HepG2 (cell line): ENCODE measurements around the gene PXDC1. TPM values are rescaled to one million over a fixed set of nuclear protein-coding genes. Genes with fewer than 3 reads are reported as not detected.

Experiments
- FOXP4 ChIP-seq: sonication (generic); formaldehyde crosslinking; IDR thresholded peaks from 2 replicates; pipeline ENCODE4 v1.4.0; 2020; ENCODE audit warnings: missing genetic modification reagents
- GTF3A ChIP-seq: sonication (generic); formaldehyde crosslinking; conservative IDR thresholded peaks from 2 replicates; pipeline ENCODE4 v1.4.0; 2020; ENCODE audit warnings: mild to moderate bottlenecking, missing genetic modification reagents
- MXD1 ChIP-seq: sonication (generic); formaldehyde crosslinking; IDR thresholded peaks from 2 replicates; pipeline ENCODE4 v1.4.0; 2020; ENCODE audit warnings: mild to moderate bottlenecking, missing genetic modification reagents
- SMAD9 ChIP-seq: sonication (generic); formaldehyde crosslinking; IDR thresholded peaks from 2 replicates; pipeline ENCODE4 v1.5.1; 2020; ENCODE audit warnings: mild to moderate bottlenecking, missing genetic modification reagents
- ZKSCAN5 ChIP-seq: sonication (generic); formaldehyde crosslinking; IDR thresholded peaks from 2 replicates; pipeline ENCODE4 v1.5.1; 2020; ENCODE audit warnings: mild to moderate bottlenecking, missing genetic modification reagents
- ZNF362 ChIP-seq: sonication (generic); formaldehyde crosslinking; IDR thresholded peaks from 2 replicates; pipeline ENCODE4 v1.4.0; 2020; ENCODE audit warnings: missing genetic modification reagents, mild to moderate bottlenecking, borderline replicate concordance
- ZNF615 ChIP-seq: sonication (generic); formaldehyde crosslinking; IDR thresholded peaks from 2 replicates; pipeline ENCODE4 v1.5.0; 2020; ENCODE audit warnings: mild to moderate bottlenecking, missing genetic modification reagents, borderline replicate concordance
- ZNF660 ChIP-seq: sonication (generic); formaldehyde crosslinking; IDR thresholded peaks from 2 replicates; pipeline ENCODE4 v1.5.1; 2020; ENCODE audit warnings: mild to moderate bottlenecking, low read depth, missing genetic modification reagents, borderline replicate concordance
- ZNF772 ChIP-seq: sonication (generic); formaldehyde crosslinking; IDR thresholded peaks from 2 replicates; pipeline ENCODE4 v1.5.0; 2020; ENCODE audit warnings: mild to moderate bottlenecking, missing genetic modification reagents
- polyA plus RNA-seq, 8 experiments: library from polyadenylated mRNA; depleted of rRNA in 3 of 8; stranded (reverse) in 7 of 8; unstranded in 1 of 8; fragments of >200 nt; fragmentation: Illumina TruSeq in 4 of 8; extraction: Trizol in 4 of 8; gene quantifications; 2 replicates each; pipeline versions ENCODE4 v1.2.1 to v1.2.3, GENCODE V29; 2011 to 2016; ENCODE audit warnings: low read depth in 4 of 8, missing spikeins in 1 of 8, mixed read lengths in 1 of 8; ENCODE audit not compliant: insufficient read depth in 1 of 8
- total RNA-seq, 5 experiments: library from RNA; depleted of rRNA; stranded (reverse); fragments of >200 nt; fragmentation: Illumina TruSeq; extraction: Trizol; gene quantifications; 2 replicates each; pipeline ENCODE4 v1.2.3, GENCODE V29; 2016; ENCODE audit warnings: low read depth in 1 of 5
- TF ChIP-seq, protein P1 (sequence below): sonication (generic); formaldehyde crosslinking; IDR thresholded peaks from 2 replicates; pipeline ENCODE4 v1.4.0; 2020; ENCODE audit warnings: missing genetic modification reagents, low read depth, mild to moderate bottlenecking, borderline replicate concordance
- TF ChIP-seq, protein P2 (sequence below): sonication (generic); formaldehyde crosslinking; IDR thresholded peaks from 2 replicates; pipeline ENCODE4 v1.5.0; 2020; ENCODE audit warnings: missing genetic modification reagents
- TF ChIP-seq, protein P3 (sequence below): IDR thresholded peaks from 2 replicates; pipeline ENCODE4 v1.6.1; 2018; ENCODE audit warnings: missing genetic modification reagents

PXDC1 gene
- total and polyA plus RNA-seq, 2 of the 13 experiments (the other 11 are each of a cell fraction or from before 2014, with no cell fraction given) = 32.4 to 34.7 TPM

- TF ChIP-seq, protein P1, sequence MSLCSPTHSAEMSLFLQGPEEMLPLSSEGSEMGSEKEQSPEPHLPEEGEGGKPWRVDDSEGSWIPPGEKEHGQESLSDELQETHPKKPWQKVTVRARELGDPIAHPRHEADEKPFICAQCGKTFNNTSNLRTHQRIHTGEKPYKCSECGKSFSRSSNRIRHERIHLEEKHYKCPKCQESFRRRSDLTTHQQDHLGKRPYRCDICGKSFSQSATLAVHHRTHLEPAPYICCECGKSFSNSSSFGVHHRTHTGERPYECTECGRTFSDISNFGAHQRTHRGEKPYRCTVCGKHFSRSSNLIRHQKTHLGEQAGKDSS (CRISPR knock-in tag) = no peak
- TF ChIP-seq ZNF660 (CRISPR knock-in tag) (no peak), GTF3A (CRISPR knock-in tag) (no peak), SMAD9 (CRISPR knock-in tag) (no peak), ZKSCAN5 (no peak), MXD1 (no peak), ZNF772 (CRISPR knock-in tag) (no peak), ZNF362 (CRISPR knock-in tag) (no peak), FOXP4 (no peak), ZNF615 (CRISPR knock-in tag) (no peak)
- TF ChIP-seq, protein P2, sequence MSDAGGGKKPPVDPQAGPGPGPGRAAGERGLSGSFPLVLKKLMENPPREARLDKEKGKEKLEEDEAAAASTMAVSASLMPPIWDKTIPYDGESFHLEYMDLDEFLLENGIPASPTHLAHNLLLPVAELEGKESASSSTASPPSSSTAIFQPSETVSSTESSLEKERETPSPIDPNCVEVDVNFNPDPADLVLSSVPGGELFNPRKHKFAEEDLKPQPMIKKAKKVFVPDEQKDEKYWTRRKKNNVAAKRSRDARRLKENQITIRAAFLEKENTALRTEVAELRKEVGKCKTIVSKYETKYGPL (CRISPR knock-in tag) = no peak
- TF ChIP-seq, protein P3, sequence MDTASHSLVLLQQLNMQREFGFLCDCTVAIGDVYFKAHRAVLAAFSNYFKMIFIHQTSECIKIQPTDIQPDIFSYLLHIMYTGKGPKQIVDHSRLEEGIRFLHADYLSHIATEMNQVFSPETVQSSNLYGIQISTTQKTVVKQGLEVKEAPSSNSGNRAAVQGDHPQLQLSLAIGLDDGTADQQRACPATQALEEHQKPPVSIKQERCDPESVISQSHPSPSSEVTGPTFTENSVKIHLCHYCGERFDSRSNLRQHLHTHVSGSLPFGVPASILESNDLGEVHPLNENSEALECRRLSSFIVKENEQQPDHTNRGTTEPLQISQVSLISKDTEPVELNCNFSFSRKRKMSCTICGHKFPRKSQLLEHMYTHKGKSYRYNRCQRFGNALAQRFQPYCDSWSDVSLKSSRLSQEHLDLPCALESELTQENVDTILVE (CRISPR knock-in tag) = no peak
Observed at GRCh38 chr6:3690506-3690905, 61.0 kb downstream of the PXDC1 start (continued).
